NCI-H1436 (cell line): ENCODE results near the gene MORF4L1.
"Not testable (repeated sequence)": the region's sequence is repeated elsewhere in the genome, so short reads cannot be mapped to it uniquely, and the experiment has no call there.

Experiments
- DNase-seq: peaks from one replicate; lab custom pipeline; 2025; lab: John Stamatoyannopoulos, UW

Gene MORF4L1, protein sequence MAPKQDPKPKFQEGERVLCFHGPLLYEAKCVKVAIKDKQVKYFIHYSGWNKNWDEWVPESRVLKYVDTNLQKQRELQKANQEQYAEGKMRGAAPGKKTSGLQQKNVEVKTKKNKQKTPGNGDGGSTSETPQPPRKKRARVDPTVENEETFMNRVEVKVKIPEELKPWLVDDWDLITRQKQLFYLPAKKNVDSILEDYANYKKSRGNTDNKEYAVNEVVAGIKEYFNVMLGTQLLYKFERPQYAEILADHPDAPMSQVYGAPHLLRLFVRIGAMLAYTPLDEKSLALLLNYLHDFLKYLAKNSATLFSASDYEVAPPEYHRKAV

DNA sequence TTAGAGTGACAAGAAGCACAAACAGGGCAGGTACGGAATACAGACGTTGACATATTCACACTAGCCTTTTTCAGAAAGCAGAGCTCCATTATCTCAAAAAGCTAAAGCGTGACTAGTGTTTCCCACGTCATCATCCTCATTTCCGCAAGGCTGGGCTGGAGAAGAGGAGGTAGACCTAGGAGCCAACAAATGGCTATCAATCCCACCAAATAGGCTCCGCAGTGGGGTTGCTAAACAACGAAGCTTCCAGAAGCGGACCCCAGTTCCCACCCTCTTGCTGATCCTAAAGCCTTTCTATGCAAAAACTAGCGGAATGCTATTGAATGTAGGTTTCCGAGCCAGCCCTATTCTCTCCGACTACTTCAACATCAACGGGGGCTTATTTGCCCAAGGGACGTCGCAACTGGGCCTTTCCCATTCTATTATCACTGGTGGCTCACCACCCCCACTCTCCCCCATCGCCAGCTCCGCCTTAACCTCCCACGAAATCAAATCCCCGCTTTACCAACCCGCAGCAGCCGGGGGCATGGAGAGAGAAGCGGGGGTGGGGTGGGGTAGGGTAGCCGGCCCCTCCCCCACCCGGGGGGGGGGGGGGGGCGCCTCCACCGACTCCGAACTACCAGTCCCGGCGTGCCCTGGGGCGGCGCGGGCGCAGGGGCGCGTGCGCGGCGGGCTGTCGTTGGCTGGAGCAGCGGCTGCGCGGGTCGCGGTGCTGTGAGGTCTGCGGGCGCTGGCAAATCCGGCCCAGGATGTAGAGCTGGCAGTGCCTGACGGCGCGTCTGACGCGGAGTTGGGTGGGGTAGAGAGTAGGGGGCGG, at the start of gene MORF4L1:
MORF4L1 (plus strand) TSS at position 736 of the 817 bp plus-strand sequence. CDS start 128 bp downstream, outside the sequence.
- DNase-seq: peak; percentile 91

DNA sequence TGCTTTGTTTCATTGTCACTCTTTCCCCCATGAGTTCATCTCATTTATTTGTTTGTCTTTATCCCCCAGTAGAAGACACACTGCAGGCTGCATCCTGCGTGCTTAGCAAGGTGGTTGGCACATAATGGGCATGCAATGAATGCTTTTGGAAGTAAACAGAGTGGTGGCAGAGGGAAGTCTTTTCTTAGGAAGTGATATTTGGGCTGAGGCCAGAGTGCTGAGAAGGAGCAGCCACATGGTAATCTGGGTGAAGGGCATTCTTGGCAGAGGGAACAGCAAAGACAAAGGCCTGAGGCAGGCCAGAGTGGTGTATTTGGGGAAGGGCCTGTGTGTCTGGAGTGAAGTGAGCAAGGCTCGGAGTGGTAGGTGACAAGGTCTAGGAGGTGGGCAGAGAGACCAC, 43.8 kb upstream of the MORF4L1 start:
- no peak for DNase-seq

DNA sequence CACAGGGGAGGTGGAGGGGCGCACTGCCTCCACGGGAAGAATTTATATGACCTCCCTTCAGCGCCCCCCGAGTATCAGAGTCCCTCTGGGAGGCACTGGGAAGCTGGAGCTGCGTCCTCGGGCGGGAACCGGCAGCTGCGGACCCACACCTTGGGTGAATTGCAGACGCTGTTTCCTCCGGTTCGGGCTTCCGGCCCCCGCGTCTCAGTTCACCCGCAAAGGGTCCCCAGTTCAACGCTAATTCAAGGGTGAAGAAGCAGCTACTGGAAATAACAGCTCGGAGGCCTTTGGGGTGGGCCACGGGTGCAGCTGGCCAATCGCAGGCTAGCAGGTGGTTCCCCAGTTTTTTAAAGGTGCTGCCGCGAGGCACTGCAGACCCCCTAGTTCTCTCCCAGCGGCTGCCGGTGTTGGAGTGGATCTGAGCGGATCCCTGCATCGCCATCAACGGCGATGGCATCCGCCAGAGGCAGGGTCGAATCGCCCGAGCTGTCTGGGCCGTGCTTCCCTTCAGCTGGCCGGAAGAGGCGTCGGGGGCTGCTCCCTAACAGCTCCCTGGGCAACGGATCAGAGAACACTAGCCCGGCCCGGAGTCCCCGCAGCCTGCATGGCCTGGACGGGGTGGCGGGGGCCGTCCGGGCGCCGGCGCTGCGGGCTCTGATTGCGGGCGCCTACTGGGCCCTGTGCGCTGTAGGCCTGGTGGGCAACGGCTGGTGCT, 42.0 kb upstream of the MORF4L1 start:
- DNase-seq: no peak

DNA sequence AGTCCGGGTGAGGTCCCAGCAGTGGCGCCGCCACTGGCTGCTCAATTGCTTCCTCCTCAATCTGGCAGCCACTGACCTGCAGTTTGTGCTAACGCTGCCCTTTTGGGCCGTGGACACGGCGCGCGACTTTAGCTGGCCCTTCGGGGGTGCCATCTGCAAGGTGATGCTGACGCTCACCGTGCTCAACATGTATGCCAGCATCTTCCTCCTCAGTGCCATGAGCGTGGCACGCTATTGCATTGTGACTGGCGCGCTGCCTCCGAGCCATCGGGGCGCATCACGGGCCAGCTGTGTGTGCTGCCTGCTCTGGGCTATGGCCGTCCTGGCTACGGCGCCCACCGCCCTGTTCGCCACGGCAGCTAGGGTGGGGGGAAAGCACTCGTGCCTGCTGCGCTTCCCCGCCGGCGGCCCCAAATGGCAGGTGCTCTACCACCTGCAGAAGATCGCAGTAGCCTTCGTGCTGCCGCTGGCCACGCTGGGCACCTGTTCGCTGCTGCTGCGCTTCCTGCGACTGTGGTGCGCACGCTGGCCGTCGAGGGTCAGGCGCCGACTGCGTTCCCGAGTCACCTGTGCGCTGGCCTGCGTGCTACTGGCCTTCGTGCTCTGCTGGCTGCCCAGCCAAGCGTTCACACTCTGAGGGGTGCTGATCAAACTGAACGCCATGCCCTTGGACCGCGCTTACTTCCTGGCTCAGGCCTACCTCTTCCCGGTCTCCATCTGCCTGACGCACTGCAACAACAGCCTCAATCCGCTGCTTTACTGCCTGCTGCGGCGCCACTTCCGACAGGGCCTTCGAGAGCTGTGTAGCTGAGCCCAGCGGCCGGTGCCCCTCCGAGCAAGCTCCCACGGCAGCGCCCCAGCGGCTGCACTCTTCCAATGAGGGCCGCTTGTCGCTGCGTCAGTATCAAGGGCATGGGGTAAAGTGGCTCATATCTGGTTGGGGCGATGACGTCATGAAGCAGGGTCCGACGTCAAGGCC, 41.2 kb upstream of the MORF4L1 start:
- DNase-seq: no peak

- no peak for DNase-seq
Measured at GRCh38 chr15:78836333-78836732, 36.4 kb upstream of the MORF4L1 start.

DNA sequence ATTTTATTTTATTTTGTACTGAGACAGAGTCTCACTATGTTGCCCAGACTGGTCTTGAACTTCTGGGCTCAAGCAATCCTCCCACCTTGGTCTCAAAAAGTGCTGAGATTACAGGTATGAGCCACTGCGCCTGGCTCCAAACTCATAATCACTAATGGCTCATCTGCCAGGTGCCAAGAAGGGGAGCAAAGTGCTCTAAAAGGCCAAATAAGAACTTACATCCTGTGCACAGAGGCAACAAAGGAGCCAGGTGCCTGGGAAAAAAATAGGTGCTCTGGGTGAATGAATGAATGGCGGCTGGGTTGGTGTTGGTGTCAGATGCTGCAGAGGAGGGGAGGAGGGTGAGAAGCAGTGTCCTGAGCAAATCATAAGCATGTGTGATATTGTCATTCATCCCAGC, 35.6 kb upstream of the MORF4L1 start:
- DNase-seq: no peak

DNA sequence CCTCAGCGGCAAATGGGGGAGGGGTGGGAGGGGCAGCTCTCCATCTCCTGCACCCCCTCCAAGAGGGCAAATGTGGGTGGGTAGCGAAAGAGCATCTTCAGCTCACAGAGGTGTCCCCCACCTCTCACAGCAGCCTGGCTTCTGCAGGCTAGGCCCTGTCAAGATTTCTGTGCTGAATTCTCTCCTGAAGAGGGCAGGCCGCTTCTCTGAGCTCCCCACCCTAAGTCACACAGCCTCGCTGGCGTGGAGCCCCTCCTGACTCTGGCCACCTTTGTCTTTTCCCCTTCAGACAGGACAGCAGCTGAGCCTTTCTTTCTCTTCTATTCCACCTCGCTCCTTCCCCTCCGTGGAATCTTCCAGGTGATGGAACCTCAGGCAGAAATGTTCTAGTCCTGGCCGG, 35.1 kb upstream of the MORF4L1 start:
- no peak for DNase-seq

- DNase-seq: no peak
Measured at GRCh38 chr15:78838489-78838888, 34.2 kb upstream of the MORF4L1 start.

GRCh38 chr15:78839151-78839550, 33.5 kb upstream of the MORF4L1 start:
- DNase-seq: not testable (repeated sequence)

- DNase-seq: peak; percentile 14
Measured at GRCh38 chr15:78840661-78841375, 31.9 kb upstream of the MORF4L1 start.

DNA sequence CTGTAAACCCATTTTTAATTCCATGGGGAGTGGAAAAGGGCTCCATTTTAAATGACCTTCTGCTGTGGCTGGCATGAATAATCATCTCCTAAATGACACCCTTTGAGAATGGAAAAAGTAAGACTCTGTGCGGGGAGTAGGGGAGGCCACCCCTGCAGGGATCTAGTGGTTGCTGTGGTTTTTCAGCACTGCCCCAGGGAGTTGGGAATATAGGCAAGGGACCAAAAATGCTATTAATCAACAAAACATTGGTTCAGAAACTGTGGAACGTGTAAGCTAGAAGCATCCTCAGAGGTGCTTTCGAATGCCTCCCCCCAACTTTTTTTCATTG, 31.3 kb upstream of the MORF4L1 start:
- no peak for DNase-seq

DNA sequence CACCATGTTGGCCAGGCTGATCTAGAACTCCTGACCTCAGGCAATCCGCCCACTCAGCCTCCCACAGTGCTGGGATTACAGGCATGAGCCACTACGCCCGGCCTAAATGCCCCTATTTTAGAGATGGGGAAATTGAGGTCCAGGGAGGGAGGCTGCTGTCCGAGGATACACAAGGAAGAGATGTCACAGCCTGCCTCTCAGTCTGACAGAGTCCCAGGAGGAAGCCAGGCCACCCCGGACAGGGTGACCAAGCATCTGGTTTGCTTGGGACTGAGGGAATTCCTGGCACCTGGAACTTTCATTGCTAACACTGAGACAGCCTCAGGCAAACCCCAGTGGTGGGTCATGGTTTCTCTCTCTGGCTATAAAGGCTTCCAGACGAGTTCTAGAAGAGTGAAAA, 30.8 kb upstream of the MORF4L1 start:
- DNase-seq: no peak

GRCh38 chr15:78842519-78842918, 30.2 kb upstream of the MORF4L1 start:
- DNase-seq: no peak

DNA sequence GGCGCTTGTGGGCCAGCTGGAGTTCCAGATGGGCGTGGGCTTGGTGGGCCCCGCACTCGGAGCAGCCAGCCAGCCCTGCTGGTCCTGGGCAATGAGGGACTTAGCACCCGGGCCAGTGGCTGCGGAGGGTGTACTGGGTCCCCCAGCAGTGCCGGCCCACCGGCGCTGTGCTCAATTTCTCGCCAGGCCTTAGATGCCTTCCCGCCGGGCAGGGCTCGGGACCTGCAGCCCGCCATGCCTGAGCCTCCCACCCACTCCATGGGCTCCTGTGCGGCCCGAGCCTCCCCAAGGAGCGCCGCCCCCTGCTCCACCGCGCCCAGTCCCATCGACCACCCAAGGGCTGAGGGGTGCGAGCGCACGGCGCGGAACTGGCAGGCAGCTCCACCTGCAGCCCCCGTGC, 25.8 kb upstream of the MORF4L1 start:
- not testable (repeated sequence) for DNase-seq

GRCh38 chr15:78847387-78847906, 25.2 kb upstream of the MORF4L1 start:
- not testable (repeated sequence) for DNase-seq

DNA sequence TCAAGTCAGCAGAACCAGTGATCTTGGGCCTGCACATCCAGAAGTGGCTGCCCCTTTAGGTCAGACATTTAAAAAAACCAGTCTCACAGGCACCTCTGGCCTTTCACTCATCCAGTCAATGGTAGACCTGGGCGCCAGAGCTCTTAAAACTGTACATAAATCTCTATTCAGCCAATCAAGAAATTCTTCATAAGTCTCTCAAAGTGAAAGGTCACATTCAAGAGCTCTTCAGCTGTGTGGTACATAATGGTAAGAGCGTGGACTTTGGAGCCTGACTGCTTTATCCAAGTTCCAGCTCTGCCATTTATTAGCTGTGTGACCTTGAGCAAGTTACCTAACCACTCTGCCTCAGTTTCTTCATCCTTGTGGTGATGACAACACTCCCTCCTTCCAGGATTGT, 22.3 kb upstream of the MORF4L1 start:
- no peak for DNase-seq

DNA sequence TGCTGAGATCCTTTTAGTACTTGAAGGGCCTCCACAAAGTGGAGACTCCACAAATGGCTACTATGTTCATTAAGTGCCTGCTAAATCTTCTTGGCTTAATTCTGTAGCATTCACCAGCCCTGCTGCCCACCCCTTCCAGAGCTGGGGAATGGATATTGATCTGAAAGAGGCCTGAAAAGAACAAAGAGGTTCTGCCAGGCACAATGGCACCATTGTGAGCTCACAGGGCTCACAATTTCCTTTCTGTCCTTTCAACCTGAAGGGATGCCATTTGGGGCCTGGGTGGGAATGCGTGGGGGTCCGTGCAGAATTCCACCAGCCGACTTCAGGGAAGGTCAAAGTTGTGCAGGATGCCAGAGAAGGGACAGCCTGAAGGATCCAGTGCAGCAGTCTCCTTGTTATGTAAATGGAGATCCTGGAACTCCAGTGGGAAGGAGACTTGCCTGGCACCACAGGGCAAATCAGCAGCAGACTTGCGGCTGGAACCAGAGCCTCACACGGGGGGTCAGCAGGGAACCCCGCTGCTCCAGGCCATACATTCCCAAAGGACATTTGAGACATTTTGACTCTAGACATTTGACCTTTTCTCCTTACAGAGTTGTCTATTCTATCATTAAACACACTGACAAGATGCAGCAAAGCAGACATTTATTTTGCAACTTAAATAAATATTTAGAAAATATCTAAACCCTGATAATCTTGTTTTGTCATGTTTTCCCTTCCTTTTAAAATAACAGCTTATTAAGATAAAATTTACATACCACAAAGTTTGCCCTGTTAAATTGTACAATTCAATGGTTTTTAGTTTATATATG, 21.5 kb upstream of the MORF4L1 start:
- DNase-seq: no peak

DNA sequence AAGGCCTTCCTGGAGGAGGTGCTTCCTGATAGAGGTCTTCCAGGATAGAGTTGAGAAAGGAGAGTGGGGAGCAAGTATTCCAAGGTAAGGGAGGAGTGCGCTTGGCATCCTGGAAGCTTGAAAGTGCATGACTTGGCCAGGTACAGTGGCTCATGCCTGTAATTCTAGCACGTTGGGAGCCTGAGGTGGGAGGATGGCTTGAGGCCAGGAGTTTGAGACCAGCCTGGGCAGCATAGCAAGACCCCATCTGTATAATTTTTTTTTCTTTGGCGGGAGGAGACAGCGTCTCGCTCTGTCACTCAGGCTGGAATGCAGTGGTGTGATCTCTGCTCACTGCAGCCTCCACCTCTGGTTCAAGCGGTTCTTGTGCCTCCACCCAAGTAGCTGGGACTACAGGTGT, 19.2 kb upstream of the MORF4L1 start:
- DNase-seq: no peak

DNA sequence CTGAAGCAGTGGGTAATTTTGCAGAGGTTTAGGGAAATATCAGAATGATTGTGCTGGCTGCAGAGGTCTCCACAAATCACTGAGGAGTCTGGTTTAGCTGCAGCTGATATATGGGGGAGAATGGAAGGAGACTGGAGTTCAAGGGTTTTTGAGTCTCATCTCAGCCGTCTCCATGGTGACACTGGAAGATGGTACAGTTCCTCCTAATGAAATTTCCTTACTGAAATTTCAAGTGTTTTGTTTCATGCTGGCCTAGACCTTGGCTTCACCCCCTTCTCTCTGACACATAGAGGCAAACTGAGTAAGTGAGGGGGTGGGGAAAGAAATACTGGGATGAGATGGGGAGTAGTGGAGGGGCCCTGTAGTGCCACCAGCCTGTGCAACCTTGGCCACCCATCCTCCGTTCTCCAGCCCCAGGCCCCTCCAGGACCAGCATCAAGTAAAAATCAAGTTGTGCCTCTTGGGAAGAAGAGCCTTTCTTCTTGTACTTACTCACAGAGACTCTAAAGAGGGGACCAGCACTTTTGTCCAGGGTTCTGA, 17.8 kb upstream of the MORF4L1 start:
- no peak for DNase-seq

GRCh38 chr15:78855746-78856145, 16.9 kb upstream of the MORF4L1 start:
- DNase-seq: no peak
